ENCODE results near the gene DNAH10.

DNAH10 gene

GRCh38 chr12:123743002-123743401 is 19.1 kb upstream of the DNAH10 start:
- in situ Hi-C loops (cut with MboI; ENCODE audit: low sequenced_read_pairs): no loop called here

- in situ Hi-C loops (cut with MboI; ENCODE audit: low sequenced_read_pairs): no loop called here
These were observed 17.3 kb upstream of the DNAH10 start for GRCh38 chr12:123744836-123745235.

DNA sequence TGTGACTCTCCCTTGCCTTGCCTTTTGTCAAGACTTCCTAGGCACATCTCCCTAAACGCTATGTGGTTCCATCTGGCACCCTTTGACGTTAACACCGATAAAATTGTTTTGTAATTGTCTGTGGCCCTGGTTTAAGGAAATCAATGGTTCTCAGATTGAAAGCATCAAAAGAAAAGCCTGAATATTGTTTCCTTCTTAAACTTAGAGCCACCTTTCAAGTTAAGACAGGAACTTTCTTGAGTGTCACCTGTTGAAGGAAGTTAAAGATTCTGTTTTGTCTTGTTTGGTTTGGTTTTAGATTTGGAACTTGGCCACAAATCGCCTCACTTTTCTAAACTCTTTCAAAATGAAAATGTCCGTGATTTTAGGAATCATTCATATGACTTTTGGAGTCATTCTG is 14.8 kb upstream of the DNAH10 start:
- in situ Hi-C loops (cut with MboI; ENCODE audit: low sequenced_read_pairs): no loop called here

- in situ Hi-C loops (cut with MboI; ENCODE audit: low sequenced_read_pairs): no loop called here
These were observed 13.9 kb upstream of the DNAH10 start for GRCh38 chr12:123748161-123748560.

DNA sequence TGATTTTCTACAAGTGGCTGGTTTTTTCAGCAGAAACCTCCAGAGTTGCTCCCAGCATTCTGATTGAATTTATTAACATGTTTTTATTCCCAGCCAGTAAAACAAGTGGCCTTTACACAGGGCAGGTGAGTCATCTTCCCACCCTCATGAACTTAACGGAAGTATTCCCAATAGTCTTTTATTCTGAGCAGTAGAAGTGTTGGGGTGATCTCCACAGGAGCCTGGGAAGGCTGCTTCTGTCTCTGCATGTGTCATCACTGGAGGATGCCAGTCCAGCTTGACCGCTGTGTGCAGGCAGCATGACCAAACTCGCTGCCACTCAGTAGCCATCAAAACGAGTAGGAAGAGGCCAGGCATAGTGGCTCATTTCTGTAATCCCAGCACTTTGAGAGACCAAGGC is 13.4 kb upstream of the DNAH10 start:
- in situ Hi-C loops (cut with MboI; ENCODE audit: low sequenced_read_pairs): no loop called here

DNA sequence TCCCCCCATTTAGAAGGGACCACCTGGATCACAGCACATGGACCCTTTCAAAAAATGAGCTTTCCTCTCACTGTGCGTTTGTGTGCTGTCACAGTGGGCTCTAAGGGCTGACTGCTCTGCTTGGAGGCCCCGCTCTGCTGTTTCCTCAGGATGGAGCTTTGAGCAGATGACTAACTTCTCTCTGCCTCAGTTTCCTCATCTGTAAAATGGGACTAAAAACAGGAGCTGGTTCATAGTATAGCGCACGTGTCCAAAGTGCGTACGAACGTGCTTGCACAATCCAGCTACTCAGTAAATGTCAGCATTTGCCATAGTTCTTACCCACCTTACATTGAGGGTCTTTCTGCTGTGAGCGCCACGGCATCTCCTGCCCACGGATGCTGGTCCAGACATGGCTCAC is 12.7 kb upstream of the DNAH10 start:
- in situ Hi-C loops (cut with MboI; ENCODE audit: low sequenced_read_pairs): no loop called here

- in situ Hi-C loops (cut with MboI; ENCODE audit: low sequenced_read_pairs): no loop called here
These were observed 11.9 kb upstream of the DNAH10 start for GRCh38 chr12:123750159-123750656.

GRCh38 chr12:123752046-123752445 is 10.1 kb upstream of the DNAH10 start:
- in situ Hi-C loops (cut with MboI; ENCODE audit: low sequenced_read_pairs): no loop called here

- in situ Hi-C loops (cut with MboI; ENCODE audit: low sequenced_read_pairs): no loop called here
These were observed 7.9 kb upstream of the DNAH10 start for GRCh38 chr12:123754041-123754772.

- in situ Hi-C loops (cut with MboI; ENCODE audit: low sequenced_read_pairs): no loop called here
These were observed 4.5 kb upstream of the DNAH10 start for GRCh38 chr12:123757561-123757960.

GRCh38 chr12:123760267-123760938 is 1.7 kb upstream of the DNAH10 start:
- in situ Hi-C loops (cut with MboI; ENCODE audit: low sequenced_read_pairs): no loop called here

DNA sequence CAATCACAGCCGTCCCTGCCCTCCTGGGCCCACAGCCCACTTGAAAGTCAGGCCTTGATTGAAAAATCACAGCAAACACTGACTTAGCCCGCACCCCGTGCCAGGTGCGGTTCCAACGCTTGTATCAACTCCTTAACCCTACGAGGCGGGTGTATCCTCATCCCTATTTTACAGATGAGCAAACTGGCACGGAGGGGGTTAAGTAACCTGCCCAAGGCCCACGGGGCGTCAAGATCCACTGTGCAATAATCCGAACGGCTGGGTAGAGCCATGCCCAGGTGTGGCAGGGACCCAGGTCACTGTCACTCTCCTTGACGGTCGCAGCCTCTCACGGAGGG is 583 bp downstream of the DNAH10 start:
- in situ Hi-C loops (cut with MboI; ENCODE audit: low sequenced_read_pairs): no loop called here

GRCh38 chr12:123763093-123763492 is 992 bp downstream of the DNAH10 start:
- in situ Hi-C loops (cut with MboI; ENCODE audit: low sequenced_read_pairs): no loop called here

- in situ Hi-C loops (cut with MboI; ENCODE audit: low sequenced_read_pairs): no loop called here
These were observed 2.0 kb downstream of the DNAH10 start for GRCh38 chr12:123764109-123764508.

- in situ Hi-C loops (cut with MboI; ENCODE audit: low sequenced_read_pairs): no loop called here
These were observed 3.5 kb downstream of the DNAH10 start for GRCh38 chr12:123765504-123766035.

GRCh38 chr12:123767613-123768012 is 5.5 kb downstream of the DNAH10 start:
- in situ Hi-C loops (cut with MboI; ENCODE audit: low sequenced_read_pairs): no loop called here

GRCh38 chr12:123771261-123771660 is 9.2 kb downstream of the DNAH10 start:
- in situ Hi-C loops (cut with MboI; ENCODE audit: low sequenced_read_pairs): no loop called here

DNA sequence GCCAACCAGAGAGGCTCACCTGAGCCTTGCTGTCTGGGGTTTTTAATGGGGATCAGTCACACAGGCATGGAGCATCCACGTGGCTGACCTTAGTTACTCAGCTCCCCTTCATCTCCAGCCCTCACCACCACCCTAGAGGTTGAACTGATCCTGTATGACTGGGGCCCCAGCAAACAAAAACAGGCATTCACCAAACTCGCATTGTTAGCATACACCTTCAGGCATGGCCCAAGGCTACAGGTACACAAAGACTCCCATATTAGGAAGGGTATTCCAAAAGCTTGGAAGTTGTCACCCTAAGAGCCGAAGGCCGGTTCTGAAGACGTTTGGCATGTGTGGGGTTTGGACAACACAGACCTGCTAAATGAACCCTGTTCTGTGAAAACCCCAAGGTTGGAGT is 10.0 kb downstream of the DNAH10 start:
- in situ Hi-C loops (cut with MboI; ENCODE audit: low sequenced_read_pairs): no loop called here

DNA sequence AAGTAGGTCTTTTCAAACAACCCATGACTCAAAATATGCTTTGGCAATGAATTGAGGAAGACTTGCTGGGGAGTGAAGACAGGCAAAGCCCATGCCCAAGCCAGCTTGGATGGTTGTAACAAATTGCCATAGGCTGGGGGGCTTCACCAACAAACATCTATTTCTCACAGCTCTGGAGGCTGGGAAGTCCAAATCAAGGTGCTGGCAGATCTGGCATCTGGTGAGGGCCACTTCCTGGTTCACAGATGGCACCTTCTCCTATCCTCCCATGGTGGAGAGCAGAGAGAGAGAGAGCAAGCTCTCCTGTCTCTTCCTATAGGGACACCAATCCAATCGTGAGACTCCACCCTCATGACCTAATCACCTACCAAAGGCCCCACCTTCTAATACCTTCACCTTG is 11.3 kb downstream of the DNAH10 start:
- in situ Hi-C loops (cut with MboI; ENCODE audit: low sequenced_read_pairs): no loop called here

GRCh38 chr12:123779551-123779950 is 17.4 kb downstream of the DNAH10 start:
- in situ Hi-C loops (cut with MboI; ENCODE audit: low sequenced_read_pairs): no loop called here

DNA sequence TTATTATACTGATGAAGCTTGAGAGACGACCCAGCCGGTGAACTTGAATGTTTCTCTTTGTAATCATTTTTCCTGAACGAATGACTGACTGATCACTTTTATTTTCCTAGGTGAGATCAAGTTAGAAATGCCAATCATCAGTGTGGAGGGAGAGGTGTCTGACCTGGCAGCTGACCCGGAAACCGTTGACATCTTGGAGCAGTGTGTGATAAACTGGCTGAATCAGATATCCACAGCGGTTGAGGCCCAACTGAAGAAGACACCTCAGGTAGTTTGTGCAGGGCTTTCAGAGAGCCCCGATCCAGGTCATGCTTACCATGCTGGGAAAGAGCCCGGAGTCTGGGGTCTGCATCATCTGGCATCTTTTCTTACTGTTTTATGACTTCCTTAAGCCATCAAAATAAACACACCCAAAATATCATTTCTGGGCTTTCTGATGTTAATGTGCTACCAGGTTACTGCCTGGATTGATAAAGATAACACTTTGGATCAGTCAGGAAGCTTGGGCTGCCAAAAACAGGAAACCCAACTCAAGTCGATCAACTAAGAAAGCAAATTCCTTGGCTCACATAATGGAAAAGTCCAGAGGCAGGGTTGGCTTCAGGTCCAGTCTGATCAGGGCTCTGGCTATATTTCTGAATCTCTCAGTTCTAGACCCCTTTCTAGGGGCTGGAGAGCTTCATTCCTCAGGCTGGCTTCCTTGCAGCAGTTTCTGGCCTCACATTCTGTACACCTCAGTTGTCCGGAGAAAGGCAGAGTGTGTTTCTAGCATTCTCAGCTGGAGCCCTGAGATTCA is 21.1 kb downstream of the DNAH10 start:
- in situ Hi-C loops (cut with MboI; ENCODE audit: low sequenced_read_pairs): no loop called here

DNA sequence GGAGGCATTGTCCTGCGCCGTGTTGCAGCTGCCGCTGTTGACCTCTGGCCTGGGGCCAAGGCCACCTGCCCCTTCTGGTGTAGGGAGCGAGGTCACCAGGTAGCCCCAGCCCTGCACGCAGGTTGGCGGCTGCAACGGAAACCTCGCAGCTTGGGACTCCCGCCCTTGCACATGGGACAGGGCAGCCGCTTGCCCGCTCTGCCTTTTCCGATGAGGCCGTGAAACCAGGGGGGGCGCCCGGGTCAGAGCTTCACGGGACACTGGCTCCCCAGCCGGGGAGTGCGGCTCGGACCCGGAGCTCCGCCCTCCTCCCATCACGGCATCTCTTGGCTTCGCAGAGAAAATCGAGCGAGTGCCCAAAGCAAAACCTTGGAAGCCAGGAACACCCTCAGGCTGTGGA is 25.4 kb downstream of the DNAH10 start:
- in situ Hi-C loops (cut with MboI; ENCODE audit: low sequenced_read_pairs): no loop called here
